GM12878 (cell line): Measurements from ENCODE around the gene ABCC4. TPM values are rescaled to one million over a fixed set of nuclear protein-coding genes. Genes with fewer than 3 reads are reported as not detected.

ENCODE experiments used
- ATAC-seq: fragments of 200-7000 bp; cut with Tn5 transposase; 3 replicates; pipeline ENCODE4 v1.9.1; 2020; ENCODE audit warnings: mild to moderate bottlenecking, moderate library complexity
- BruUV-seq: library from RNA; stranded (reverse); fragments of 400-500 nt; replicated peaks from 2 replicates; lab custom pipeline; 2021; lab: Mats Ljungman, UMichigan
- CTCF ChIA-PET: fragments of 300-600 bp; sonication (Branson Sonifier 250); formaldehyde crosslinking; extraction: SDS; loops from one replicate; lab custom pipeline; 2021; ENCODE audit warnings: inconsistent platforms; lab: Yijun Ruan, JAX
- POLR2A ChIA-PET: fragments of 350-600 bp; formaldehyde crosslinking; extraction: SDS; loops from one replicate; lab custom pipeline; 2021; ENCODE audit warnings: inconsistent platforms; lab: Charles Lee
- RAD21 ChIA-PET: fragments of 300-600 bp; sonication (Branson Sonifier 250); formaldehyde crosslinking; loops from one replicate; lab custom pipeline; 2023; ENCODE audit warnings: antibody characterized with exemption; ENCODE audit not compliant: unreplicated experiment; lab: Charles Lee
- SMC1A ChIA-PET: fragments of 300-600 bp; sonication (Branson Sonifier 250); formaldehyde crosslinking; loops from one replicate; lab custom pipeline; 2023; ENCODE audit not compliant: unreplicated experiment, uncharacterized antibody; lab: Charles Lee
- DNase-seq: peaks from one replicate; pipeline ENCODE4 v3.0.0-alpha.2; 2011; ENCODE audit warnings: low read depth, low spot score
- FAIRE-seq: peaks from 3 replicates; lab custom pipeline; 2011; peaks lifted over from hg19 to GRCh38; lab: Jason Lieb, UNC
- H2AFZ ChIP-seq: 2 replicates; pipeline ENCODE4 v1.6.0; 2011; ENCODE audit warnings: low read depth, low read length, control low read depth; ENCODE audit not compliant: control insufficient read depth
- H3K27ac ChIP-seq: 2 replicates; pipeline ENCODE4 v1.5.1; 2011; ENCODE audit warnings: control low read depth; ENCODE audit not compliant: control insufficient read depth, insufficient read depth
- H3K27me3 ChIP-seq, 2 experiments: replicated peaks in 1 of 2; 2 replicates each; pipeline versions ENCODE4 v1.6.0 to v1.6.1; 2011; ENCODE audit warnings: low read length in 1 of 2; ENCODE audit not compliant: control insufficient read depth in 2 of 2, insufficient read depth in 2 of 2
- H3K36me3 ChIP-seq, 2 experiments: 2 replicates each; pipeline ENCODE4 v1.5.1; 2011; ENCODE audit warnings: low read length in 1 of 2; ENCODE audit not compliant: control insufficient read depth in 2 of 2, insufficient read depth in 2 of 2
- H3K4me1 ChIP-seq: 2 replicates; pipeline ENCODE4 v1.6.1; 2011; ENCODE audit warnings: mild to moderate bottlenecking, low read length, moderate library complexity, mixed read lengths; ENCODE audit not compliant: control insufficient read depth, insufficient read depth
- H3K4me2 ChIP-seq: 2 replicates; pipeline ENCODE4 v1.6.0; 2011; ENCODE audit warnings: control low read depth; ENCODE audit not compliant: control insufficient read depth, insufficient read depth
- H3K4me3 ChIP-seq: fragments of 200-600 bp; sonication (generic); 2 replicates; pipeline ENCODE4 v1.5.1; 2016
- H3K79me2 ChIP-seq: 2 replicates; pipeline ENCODE4 v1.6.0; 2011; ENCODE audit warnings: low read length; ENCODE audit not compliant: control insufficient read depth, insufficient read depth
- H3K9ac ChIP-seq: 2 replicates; pipeline ENCODE4 v1.8.0; 2011; ENCODE audit warnings: low read length, control low read depth, mixed read lengths; ENCODE audit not compliant: control insufficient read depth, insufficient read depth
- H3K9me3 ChIP-seq: replicated peaks from 3 replicates; pipeline ENCODE4 v1.5.1; 2011; ENCODE audit warnings: mild to moderate bottlenecking, low read length; ENCODE audit not compliant: control insufficient read depth, insufficient read depth
- H4K20me1 ChIP-seq: 2 replicates; pipeline ENCODE4 v1.6.0; 2011; ENCODE audit not compliant: control insufficient read depth, insufficient read depth
- MLLT1 ChIP-seq: fragments of 450-650 bp; IDR thresholded peaks from 2 replicates; pipeline ENCODE4 v1.6.1; 2016; ENCODE audit warnings: mild to moderate bottlenecking
- WGBS: methylation state at CpG from one replicate; pipeline ENCODE4 v1.1.6; 2016; ENCODE audit warnings: low lambda C conversion rate; ENCODE audit not compliant: insufficient replicate concordance, insufficient coverage; ENCODE audit errors: missing lambda C conversion rate; 5-methylcytosine and 5-hydroxymethylcytosine counted together
- in situ Hi-C: fragments of 300-500 bp; cut with MboI; formaldehyde crosslinking; loops from 9 replicates; pipeline ENCODE4 v1.14.3; 2018; ENCODE audit warnings: mixed read lengths
- intact Hi-C: fragments of 100-400 bp; cut with micrococcal nuclease; formaldehyde crosslinking; loops from one replicate; pipeline ENCODE4 v1.14.2; 2022; ENCODE audit not compliant: unreplicated experiment
- polyA plus RNA-seq, 11 experiments: library from polyadenylated mRNA; depleted of rRNA in 4 of 11; unstranded in 6 of 11; stranded (reverse) in 5 of 11; fragments of >200 nt; fragmentation: Nextera tagmentation in 4 of 11; fragmentation: Illumina TruSeq in 1 of 11; extraction: Ambion mirVana in 4 of 11; extraction: Trizol in 1 of 11; gene quantifications; 1 replicate in 1 of 11; 2 replicates in 10 of 11; pipeline versions ENCODE4 v1.2.1 to v1.2.3, GENCODE V29; 2011 to 2016; ENCODE audit warnings: inconsistent platforms in 2 of 11, missing spikeins in 2 of 11, low read depth in 1 of 11
- total RNA-seq, 4 experiments: library from RNA; depleted of rRNA in 3 of 4; stranded (reverse); fragments of >200 nt in 3 of 4; fragmentation: Illumina TruSeq in 1 of 4; extraction: Trizol in 1 of 4; gene quantifications; 2 replicates each; pipeline versions ENCODE4 v1.2.1 to v1.2.3, GENCODE V29; 2013 to 2021
- TF ChIP-seq, protein P1 (sequence below): fragments of 150-350 bp; IDR thresholded peaks from 2 replicates; pipeline ENCODE4 v1.6.1; 2014; ENCODE audit warnings: mild to moderate bottlenecking, low read depth, low read length

ABCC4 gene
- total and polyA plus RNA-seq, 10 of the 15 experiments (the other 5 are each of a cell fraction or from before 2014, with no cell fraction given) = 7.2 to 44.4 (median 24.1) TPM

DNA sequence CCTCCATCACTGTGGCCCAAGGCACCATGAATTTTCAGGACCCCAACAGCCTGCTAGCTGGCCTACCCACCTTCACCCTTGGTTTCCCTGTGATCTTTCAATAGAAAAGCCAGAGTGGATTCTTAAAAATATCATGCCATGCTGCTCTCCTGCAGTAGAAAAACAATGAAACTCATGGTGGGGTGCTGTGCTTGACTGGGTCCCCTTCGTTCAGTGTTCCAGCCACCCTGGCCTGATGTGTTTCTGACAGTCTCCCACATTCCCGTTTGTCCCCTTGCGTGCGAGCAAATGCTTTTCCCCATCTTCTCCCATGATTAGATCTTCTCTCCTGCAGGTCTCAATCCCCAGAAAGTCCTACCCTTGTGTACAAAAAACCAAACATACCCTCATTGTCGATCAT lies 43.2 kb downstream of the ABCC4 start:
- Histone ChIP-seq H3K79me2 (peaks cover 58% of the 10 kb centered on the region), H2AFZ (no peak overlapping the region)

More for the DNA sequence above, 43.2 kb downstream of the ABCC4 start:
- ChIA-PET CTCF (interaction anchor here (0.7 to 1.6 kb wide), 3 partner anchors 9 to 38 kb away, joined by 3 to 5 read pairs (median 3); no protein-coding TSS in a partner anchor), POLR2A (interaction anchor here (1.0 to 3.7 kb wide), 3 partner anchors 10 to 50 kb away, joined by 3 to 39 read pairs (median 4); no protein-coding TSS in a partner anchor), SMC1A (interaction anchor here (1.1 to 4.5 kb wide), 4 partner anchors 18 to 49 kb away, joined by 4 to 69 read pairs (median 13); no protein-coding TSS in a partner anchor), RAD21 (interaction anchor here (1.0 to 5.0 kb wide), 3 partner anchors 33 to 49 kb away, joined by 3 to 88 read pairs (median 54); partner anchors contain the start of gene ABCC4)
- in situ Hi-C loops (no loop called here), intact Hi-C loops (no loop called here)
- no TSS peak for BruUV-seq
- no peak overlapping the region for H3K4me3 ChIP-seq
- H3K9ac ChIP-seq = no peak overlapping the region
- peak overlapping the region; percentile 33; the same call in 1 of the 2 replicates for H3K27ac ChIP-seq
- H3K9me3 ChIP-seq = no peaks in the 10 kb centered on the region; the same call in 2 of the 3 replicates
- ATAC-seq (no peak), FAIRE-seq (no peak), DNase-seq (no peak)
- TF ChIP-seq, protein P1, sequence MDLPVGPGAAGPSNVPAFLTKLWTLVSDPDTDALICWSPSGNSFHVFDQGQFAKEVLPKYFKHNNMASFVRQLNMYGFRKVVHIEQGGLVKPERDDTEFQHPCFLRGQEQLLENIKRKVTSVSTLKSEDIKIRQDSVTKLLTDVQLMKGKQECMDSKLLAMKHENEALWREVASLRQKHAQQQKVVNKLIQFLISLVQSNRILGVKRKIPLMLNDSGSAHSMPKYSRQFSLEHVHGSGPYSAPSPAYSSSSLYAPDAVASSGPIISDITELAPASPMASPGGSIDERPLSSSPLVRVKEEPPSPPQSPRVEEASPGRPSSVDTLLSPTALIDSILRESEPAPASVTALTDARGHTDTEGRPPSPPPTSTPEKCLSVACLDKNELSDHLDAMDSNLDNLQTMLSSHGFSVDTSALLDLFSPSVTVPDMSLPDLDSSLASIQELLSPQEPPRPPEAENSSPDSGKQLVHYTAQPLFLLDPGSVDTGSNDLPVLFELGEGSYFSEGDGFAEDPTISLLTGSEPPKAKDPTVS = no peak
- 0 out of 2 replicates have a peak, but pooled peaks have one; percentile 56 for TF ChIP-seq MLLT1
- no peaks in the 10 kb centered on the region for H3K27me3 ChIP-seq
- peaks cover 72% of the 10 kb centered on the region for H3K4me1 ChIP-seq
- no peaks in the 10 kb centered on the region for H4K20me1 ChIP-seq
- 98% methylated on average over 5 of the region's 5 CpGs for WGBS
- no peak overlapping the region for H3K4me2 ChIP-seq
- H3K36me3 ChIP-seq = peaks cover 0 to 2% of the 10 kb centered on the region in 2 experiments; a peak in 3 of 4 replicates
